SK-N-SH treated with all-trans-retinoic acid at 6 μM for 48 hours (cell line): ENCODE data around the gene IL4R.

Experiments used
- CSDC2 ChIP-seq: fragments of 250-450 bp; sonication (Bioruptor Pico); IDR thresholded peaks from 2 replicates; pipeline ENCODE4 v1.5.0; 2020; ENCODE audit warnings: mild to moderate bottlenecking, moderate library complexity
- PPARA ChIP-seq: fragments of 250-450 bp; sonication (Bioruptor Pico); IDR thresholded peaks from 2 replicates; pipeline ENCODE4 v1.5.0; 2020; ENCODE audit warnings: mild to moderate bottlenecking, borderline replicate concordance
- ZFP3 ChIP-seq: fragments of 250-450 bp; sonication (Bioruptor Pico); IDR thresholded peaks from 2 replicates; pipeline ENCODE4 v1.5.0; 2020; ENCODE audit warnings: mild to moderate bottlenecking, moderate library complexity
- ZFP30 ChIP-seq: fragments of 450-650 bp; formaldehyde crosslinking; IDR thresholded peaks from 2 replicates; pipeline ENCODE4 v1.5.0; 2022; ENCODE audit warnings: mild to moderate bottlenecking, moderate library complexity
- TF ChIP-seq, protein P1 (sequence below): fragments of 250-450 bp; sonication (Bioruptor Pico); IDR thresholded peaks from 2 replicates; pipeline ENCODE4 v1.5.1; 2020; ENCODE audit warnings: low read depth, mild to moderate bottlenecking, moderate library complexity

DNA sequence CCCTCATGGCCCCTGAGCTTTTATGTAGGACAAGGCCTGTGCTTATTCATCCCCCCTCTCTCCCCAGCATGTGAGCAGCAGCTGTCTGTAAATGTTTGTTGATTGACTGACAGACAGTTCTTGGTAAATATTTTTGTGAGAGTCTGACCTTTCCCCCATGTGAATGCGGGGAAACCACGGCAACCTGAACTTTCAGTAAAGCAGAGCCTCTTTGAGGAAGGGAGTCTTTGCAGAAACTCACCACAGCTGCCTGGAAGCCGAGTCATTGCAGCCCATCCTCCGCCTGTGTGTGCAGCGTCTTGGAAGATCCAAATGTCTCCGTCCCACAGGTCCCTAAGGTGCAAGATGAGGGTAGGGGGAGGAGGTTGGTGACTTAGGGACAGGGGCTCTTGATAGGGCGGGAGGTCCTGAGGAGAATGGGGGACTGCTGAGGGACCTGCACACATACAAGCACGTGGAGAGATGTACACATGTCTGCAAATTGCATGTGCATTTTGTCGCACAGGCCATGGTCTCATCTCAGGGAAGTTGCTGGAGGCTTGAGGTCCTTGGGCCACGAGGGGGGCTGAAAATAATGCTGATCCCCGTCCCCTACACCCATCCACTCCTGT lies 65.2 kb downstream of the IL4R start:
- TF ChIP-seq ZFP3 (CRISPR knock-in tag) (no peak), PPARA (CRISPR knock-in tag) (no peak), ZFP30 (no peak), CSDC2 (CRISPR knock-in tag) (no peak)
- TF ChIP-seq, protein P1, sequence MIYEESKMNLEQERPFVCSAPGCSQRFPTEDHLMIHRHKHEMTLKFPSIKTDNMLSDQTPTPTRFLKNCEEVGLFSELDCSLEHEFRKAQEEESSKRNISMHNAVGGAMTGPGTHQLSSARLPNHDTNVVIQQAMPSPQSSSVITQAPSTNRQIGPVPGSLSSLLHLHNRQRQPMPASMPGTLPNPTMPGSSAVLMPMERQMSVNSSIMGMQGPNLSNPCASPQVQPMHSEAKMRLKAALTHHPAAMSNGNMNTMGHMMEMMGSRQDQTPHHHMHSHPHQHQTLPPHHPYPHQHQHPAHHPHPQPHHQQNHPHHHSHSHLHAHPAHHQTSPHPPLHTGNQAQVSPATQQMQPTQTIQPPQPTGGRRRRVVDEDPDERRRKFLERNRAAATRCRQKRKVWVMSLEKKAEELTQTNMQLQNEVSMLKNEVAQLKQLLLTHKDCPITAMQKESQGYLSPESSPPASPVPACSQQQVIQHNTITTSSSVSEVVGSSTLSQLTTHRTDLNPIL (CRISPR knock-in tag) = no peak
